ENCODE measurements around the gene FHL2.

DNA sequence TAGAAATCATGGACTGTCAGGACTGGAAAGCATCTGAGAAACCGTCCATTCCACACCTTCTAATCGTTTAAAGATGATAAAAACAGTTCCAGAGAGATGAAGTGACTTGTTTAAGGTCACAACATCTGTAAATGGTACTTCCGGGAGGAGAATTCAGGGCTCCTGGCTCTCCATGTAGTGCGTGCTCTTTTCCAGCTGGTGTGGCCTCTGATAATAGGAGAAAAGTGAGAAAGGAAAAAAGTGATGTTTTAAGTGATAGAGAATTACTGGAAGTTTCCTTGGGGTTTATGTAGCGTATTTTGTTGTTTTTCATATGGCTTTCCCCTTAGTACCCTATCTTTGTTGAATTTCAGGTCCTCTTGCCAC lies 60.8 kb downstream of the FHL2 start:
- TF ChIP-seq, protein P1, sequence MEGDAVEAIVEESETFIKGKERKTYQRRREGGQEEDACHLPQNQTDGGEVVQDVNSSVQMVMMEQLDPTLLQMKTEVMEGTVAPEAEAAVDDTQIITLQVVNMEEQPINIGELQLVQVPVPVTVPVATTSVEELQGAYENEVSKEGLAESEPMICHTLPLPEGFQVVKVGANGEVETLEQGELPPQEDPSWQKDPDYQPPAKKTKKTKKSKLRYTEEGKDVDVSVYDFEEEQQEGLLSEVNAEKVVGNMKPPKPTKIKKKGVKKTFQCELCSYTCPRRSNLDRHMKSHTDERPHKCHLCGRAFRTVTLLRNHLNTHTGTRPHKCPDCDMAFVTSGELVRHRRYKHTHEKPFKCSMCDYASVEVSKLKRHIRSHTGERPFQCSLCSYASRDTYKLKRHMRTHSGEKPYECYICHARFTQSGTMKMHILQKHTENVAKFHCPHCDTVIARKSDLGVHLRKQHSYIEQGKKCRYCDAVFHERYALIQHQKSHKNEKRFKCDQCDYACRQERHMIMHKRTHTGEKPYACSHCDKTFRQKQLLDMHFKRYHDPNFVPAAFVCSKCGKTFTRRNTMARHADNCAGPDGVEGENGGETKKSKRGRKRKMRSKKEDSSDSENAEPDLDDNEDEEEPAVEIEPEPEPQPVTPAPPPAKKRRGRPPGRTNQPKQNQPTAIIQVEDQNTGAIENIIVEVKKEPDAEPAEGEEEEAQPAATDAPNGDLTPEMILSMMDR (IDR thresholded peaks at IDR 0.05; ENCODE audit: low read depth, low read length, missing input control), result no peak
- no peak for TF ChIP-seq HNF4G (IDR thresholded peaks at IDR 0.05)
- TF ChIP-seq GABPA (IDR thresholded peaks at IDR 0.05 in 1 of 2, conservative IDR thresholded peaks at IDR 0.05 in 1 of 2), result no peak
- TF ChIP-seq RAD21 (IDR thresholded peaks at IDR 0.05), result no peak
